Measurements from ENCODE around the gene HNRNPF. TPM values are rescaled to one million over a fixed set of nuclear protein-coding genes. Genes with fewer than 3 reads are reported as not detected.
A peak's percentile ranks its signal among the peaks of the same experiment; 100 is the strongest.

HNRNPF gene
- total RNA-seq, 4 donors from 2014 or later: 145 to 177 (median 160) TPM

GRCh38 chr10:43360086-43360485 is 48.9 kb downstream of the HNRNPF start:
- H3K27me3 ChIP-seq: no peaks in the 10 kb centered on the region
- DNase-seq: no peak
- TF ChIP-seq POLR2A (IDR thresholded peaks at IDR 0.05) (no peak), CTCF (IDR thresholded peaks at IDR 0.05) (no peak)
- peaks cover 0 to 5% (median 2%) of the 10 kb centered on the region in 4 donors for H3K4me1 ChIP-seq
- H3K36me3 ChIP-seq: no peaks in the 10 kb centered on the region
- no peak overlapping the region for H3K4me3 ChIP-seq
- no peak overlapping the region for H3K27ac ChIP-seq
- no peaks in the 10 kb centered on the region for H3K9me3 ChIP-seq

- Histone ChIP-seq H3K4me3 (no peak overlapping the region), H3K27me3 (no peaks in the 10 kb centered on the region), H3K36me3 (no peaks in the 10 kb centered on the region), H3K4me1 (no peaks in the 10 kb centered on the region), H3K9me3 (no peaks in the 10 kb centered on the region), H3K27ac (peak overlapping the region in 2 of 4 donors; percentile 65 to 82)
- TF ChIP-seq POLR2A (IDR thresholded peaks at IDR 0.05): no peak
- TF ChIP-seq CTCF (IDR thresholded peaks at IDR 0.05): peak in 1 of 6 experiments; percentile 20
- DNase-seq: peak in 1 of 3 donors; percentile 78
These were observed 53.1 kb downstream of the HNRNPF start for GRCh38 chr10:43355749-43356371.

- no peaks in the 10 kb centered on the region for H3K9me3 ChIP-seq
- H3K4me1 ChIP-seq: no peaks in the 10 kb centered on the region
- H3K27me3 ChIP-seq: no peaks in the 10 kb centered on the region
- no peaks in the 10 kb centered on the region for H3K36me3 ChIP-seq
- no peak overlapping the region for H3K27ac ChIP-seq
- DNase-seq: no peak
- TF ChIP-seq CTCF (IDR thresholded peaks at IDR 0.05) (no peak), POLR2A (IDR thresholded peaks at IDR 0.05) (no peak)
- no peak overlapping the region for H3K4me3 ChIP-seq
These were observed 54.1 kb downstream of the HNRNPF start for GRCh38 chr10:43354879-43355380.

GRCh38 chr10:43354330-43354635 is 54.7 kb downstream of the HNRNPF start:
- no peak overlapping the region for H3K4me3 ChIP-seq
- no peaks in the 10 kb centered on the region for H3K9me3 ChIP-seq
- no peak overlapping the region for H3K27ac ChIP-seq
- TF ChIP-seq CTCF (IDR thresholded peaks at IDR 0.05) (no peak), POLR2A (IDR thresholded peaks at IDR 0.05) (no peak)
- H3K4me1 ChIP-seq: no peaks in the 10 kb centered on the region
- DNase-seq: no peak
- H3K27me3 ChIP-seq: no peaks in the 10 kb centered on the region
- H3K36me3 ChIP-seq: no peaks in the 10 kb centered on the region

GRCh38 chr10:43353495-43354329 is 55.3 kb downstream of the HNRNPF start:
- TF ChIP-seq POLR2A (IDR thresholded peaks at IDR 0.05): no peak
- TF ChIP-seq CTCF (IDR thresholded peaks at IDR 0.05): no peak
- H3K9me3 ChIP-seq: no peaks in the 10 kb centered on the region

More at GRCh38 chr10:43353495-43354329, 55.3 kb downstream of the HNRNPF start:
- no peak overlapping the region for H3K4me3 ChIP-seq
- H3K27me3 ChIP-seq: no peaks in the 10 kb centered on the region
- no peaks in the 10 kb centered on the region for H3K4me1 ChIP-seq
- H3K36me3 ChIP-seq: no peaks in the 10 kb centered on the region
- no peak overlapping the region for H3K27ac ChIP-seq
- DNase-seq: no peak

Measured in Peyer's patch (tissue), 4 donors.